GM18502 (cell line): ENCODE results near the gene AKAP6.

Experiments
- ATAC-seq: cut with Tn5 transposase; IDR thresholded peaks from one replicate; pipeline ENCODE4 v1.9.1; 2021; ENCODE audit warnings: mild to moderate bottlenecking; ENCODE audit not compliant: unreplicated experiment, poor library complexity

AKAP6 gene

GRCh38 chr14:32329146-32329545, at the start of gene AKAP6:
TSS of gene AKAP6 (plus strand) at chr14:32329298. CDS start at chr14:32433494, 104,196 bp downstream.
- ATAC-seq, result no peak

- ATAC-seq, result no peak
These were observed 42.5 kb upstream of the AKAP6 start for GRCh38 chr14:32286602-32287001.

GRCh38 chr14:32296366-32296765, 32.7 kb upstream of the AKAP6 start:
- ATAC-seq, result no peak

GRCh38 chr14:32298346-32298745, 30.8 kb upstream of the AKAP6 start:
- no peak for ATAC-seq

GRCh38 chr14:32300136-32300535, 29.0 kb upstream of the AKAP6 start:
- ATAC-seq, result no peak

GRCh38 chr14:32303865-32304264, 25.2 kb upstream of the AKAP6 start:
- no peak for ATAC-seq

GRCh38 chr14:32304296-32304695, 24.8 kb upstream of the AKAP6 start:
- ATAC-seq, result no peak

GRCh38 chr14:32306549-32306948, 22.5 kb upstream of the AKAP6 start:
- no peak for ATAC-seq

- ATAC-seq, result no peak
These were observed 21.1 kb upstream of the AKAP6 start for GRCh38 chr14:32307881-32308582.

GRCh38 chr14:32310876-32311275, 18.2 kb upstream of the AKAP6 start:
- no peak for ATAC-seq

GRCh38 chr14:32311294-32312009, 17.6 kb upstream of the AKAP6 start:
- ATAC-seq, result no peak

- ATAC-seq, result no peak
These were observed 17.1 kb upstream of the AKAP6 start for GRCh38 chr14:32312010-32312331.

GRCh38 chr14:32313844-32314376, 15.2 kb upstream of the AKAP6 start:
- no peak for ATAC-seq

GRCh38 chr14:32318087-32318795, 10.9 kb upstream of the AKAP6 start:
- no peak for ATAC-seq

- no peak for ATAC-seq
These were observed 9.6 kb upstream of the AKAP6 start for GRCh38 chr14:32319368-32320049.

- no peak for ATAC-seq
These were observed 4.5 kb upstream of the AKAP6 start for GRCh38 chr14:32324601-32325000.

GRCh38 chr14:32327255-32327961, 1.7 kb upstream of the AKAP6 start:
- ATAC-seq, result no peak

- ATAC-seq, result no peak
These were observed 690 bp downstream of the AKAP6 start for GRCh38 chr14:32329690-32330285.

GRCh38 chr14:32330351-32331111, 1.4 kb downstream of the AKAP6 start:
- no peak for ATAC-seq
